ENCODE measurements around the gene DMTF1.

DNA sequence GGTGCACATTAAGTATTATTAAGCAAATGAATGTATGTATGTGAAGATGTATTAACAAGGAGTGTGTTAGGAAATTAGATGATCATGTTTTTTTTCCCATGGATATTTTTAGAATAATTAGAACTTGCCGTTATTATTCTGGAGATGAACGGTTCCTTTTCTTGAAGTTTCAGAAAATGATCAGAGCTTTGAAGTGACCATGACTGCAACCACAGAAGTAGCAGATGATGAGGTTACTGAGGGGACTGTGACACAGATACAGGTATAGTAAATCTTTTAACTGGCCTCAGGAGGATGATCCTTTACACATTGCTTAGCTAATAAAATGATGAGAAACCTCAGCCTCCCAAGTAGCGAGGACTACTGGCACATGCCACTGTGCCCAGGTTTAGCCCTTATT lies 18.6 kb downstream of the DMTF1 start:
- no peak for TF ChIP-seq CTCF (IDR thresholded peaks at IDR 0.05)
- no peak for TF ChIP-seq ZFX (IDR thresholded peaks at IDR 0.05; ENCODE audit: borderline replicate concordance)

All from 22Rv1 (cell line).